Neural crest cell (in vitro differentiated cells): ENCODE measurements around the gene ZNF444. TPM values are rescaled to one million over a fixed set of nuclear protein-coding genes. Genes with fewer than 3 reads are reported as not detected.

Source experiments
- DNase-seq: peaks from one replicate; pipeline ENCODE4 v3.0.0; 2021; ENCODE audit warnings: low read depth, mixed read lengths, low spot score
- H3K27ac Mint-ChIP-seq: one replicate; pipeline ENCODE4 v1.8.0; 2021; ENCODE audit warnings: mild to moderate bottlenecking, mixed read lengths; ENCODE audit not compliant: unreplicated experiment
- H3K27me3 Mint-ChIP-seq: 2 replicates; pipeline ENCODE4 v1.8.0; 2021; ENCODE audit warnings: low read depth, mild to moderate bottlenecking, mixed read lengths
- H3K36me3 Mint-ChIP-seq: 2 replicates; pipeline ENCODE4 v1.8.0; 2021; ENCODE audit warnings: low read depth, mild to moderate bottlenecking, mixed read lengths
- H3K4me1 Mint-ChIP-seq: 2 replicates; pipeline ENCODE4 v1.8.0; 2021; ENCODE audit warnings: mixed read lengths
- H3K4me3 Mint-ChIP-seq: one replicate; pipeline ENCODE4 v1.8.0; 2021; ENCODE audit warnings: mild to moderate bottlenecking, mixed read lengths
- H3K9me3 Mint-ChIP-seq: 2 replicates; pipeline ENCODE4 v1.8.0; 2021; ENCODE audit warnings: mixed read lengths
- total RNA-seq: library from RNA; stranded (reverse); gene quantifications from 2 replicates; pipeline ENCODE4 v1.2.1, GENCODE V29; 2021
- TF ChIP-seq, protein P1 (sequence below): fragments of 200-600 bp; sonication (generic); conservative IDR thresholded peaks from 2 replicates; pipeline ENCODE4 v1.5.0; 2021; ENCODE audit warnings: antibody characterized with exemption, mild to moderate bottlenecking

The ZNF444 gene
- total RNA-seq, 1 donor from 2014 or later: 51.5 TPM

DNA sequence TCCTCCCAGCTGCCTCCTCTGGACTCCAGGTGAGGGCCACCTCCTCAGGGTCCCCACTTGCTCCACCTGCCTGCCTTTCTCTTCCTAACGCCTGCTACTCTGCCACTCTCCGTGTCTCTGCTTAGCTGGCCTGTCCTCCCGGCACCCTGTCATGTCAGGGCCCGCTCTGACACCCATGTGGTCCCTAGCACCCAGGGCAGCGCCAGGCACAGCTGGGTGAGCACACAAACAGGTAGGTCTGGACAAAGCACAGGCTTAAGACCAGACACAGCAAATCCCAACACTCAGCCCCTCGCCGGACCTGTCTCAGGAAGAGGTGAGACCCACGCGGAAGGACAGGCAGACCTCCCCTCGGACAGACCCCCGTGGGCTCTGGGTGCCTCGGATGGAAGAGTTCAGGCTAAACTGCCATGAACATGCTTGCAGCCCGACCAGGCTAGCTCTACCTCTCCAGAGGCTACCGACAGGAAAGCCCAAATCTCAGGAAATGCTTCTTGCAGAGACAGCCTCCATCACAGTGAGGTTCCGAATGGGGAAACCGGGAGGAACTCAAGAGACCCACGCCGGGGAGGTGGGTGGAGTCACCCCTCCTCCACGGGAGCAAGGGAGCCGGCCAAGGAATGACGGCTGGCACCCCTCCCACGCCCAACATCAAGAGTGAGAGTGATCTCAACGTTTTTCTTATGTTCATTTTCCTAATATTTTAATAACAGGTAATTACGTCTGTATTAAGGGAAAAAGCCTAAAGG lies 32.5 kb upstream of the ZNF444 start:
- H3K9me3 Mint-ChIP-seq: no peaks in the 10 kb centered on the region
- DNase-seq: no peak
- peaks cover 35% of the 10 kb centered on the region for H3K4me1 Mint-ChIP-seq
- no peaks in the 10 kb centered on the region for H3K36me3 Mint-ChIP-seq
- TF ChIP-seq, protein P1, sequence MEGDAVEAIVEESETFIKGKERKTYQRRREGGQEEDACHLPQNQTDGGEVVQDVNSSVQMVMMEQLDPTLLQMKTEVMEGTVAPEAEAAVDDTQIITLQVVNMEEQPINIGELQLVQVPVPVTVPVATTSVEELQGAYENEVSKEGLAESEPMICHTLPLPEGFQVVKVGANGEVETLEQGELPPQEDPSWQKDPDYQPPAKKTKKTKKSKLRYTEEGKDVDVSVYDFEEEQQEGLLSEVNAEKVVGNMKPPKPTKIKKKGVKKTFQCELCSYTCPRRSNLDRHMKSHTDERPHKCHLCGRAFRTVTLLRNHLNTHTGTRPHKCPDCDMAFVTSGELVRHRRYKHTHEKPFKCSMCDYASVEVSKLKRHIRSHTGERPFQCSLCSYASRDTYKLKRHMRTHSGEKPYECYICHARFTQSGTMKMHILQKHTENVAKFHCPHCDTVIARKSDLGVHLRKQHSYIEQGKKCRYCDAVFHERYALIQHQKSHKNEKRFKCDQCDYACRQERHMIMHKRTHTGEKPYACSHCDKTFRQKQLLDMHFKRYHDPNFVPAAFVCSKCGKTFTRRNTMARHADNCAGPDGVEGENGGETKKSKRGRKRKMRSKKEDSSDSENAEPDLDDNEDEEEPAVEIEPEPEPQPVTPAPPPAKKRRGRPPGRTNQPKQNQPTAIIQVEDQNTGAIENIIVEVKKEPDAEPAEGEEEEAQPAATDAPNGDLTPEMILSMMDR: no peak
- no peaks in the 10 kb centered on the region for H3K27me3 Mint-ChIP-seq
- no peak overlapping the region for H3K4me3 Mint-ChIP-seq
- H3K27ac Mint-ChIP-seq: no peak overlapping the region

DNA sequence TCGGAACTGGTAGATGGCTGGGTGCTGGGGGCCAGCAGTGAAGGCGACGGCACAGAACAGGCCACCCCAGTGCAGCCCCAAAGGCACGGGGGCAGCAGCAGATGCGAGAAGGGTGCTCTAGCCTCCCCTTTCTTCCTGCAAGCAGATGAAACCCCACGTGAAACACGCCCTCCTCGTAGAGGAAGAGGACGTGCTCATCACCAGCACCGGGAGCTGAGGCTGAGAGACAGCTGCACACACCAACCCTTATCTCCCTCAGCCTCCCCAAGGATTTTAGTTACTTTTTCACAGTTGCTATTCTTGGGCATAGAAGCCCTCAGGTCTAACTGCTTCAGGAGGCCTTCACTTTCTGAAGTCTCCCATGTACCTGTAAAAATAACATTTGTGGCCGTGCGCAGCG lies 31.9 kb upstream of the ZNF444 start:
- TF ChIP-seq, protein P1: no peak
- Mint-ChIP-seq H3K27me3 (no peaks in the 10 kb centered on the region), H3K36me3 (no peaks in the 10 kb centered on the region), H3K4me1 (peaks cover 35% of the 10 kb centered on the region), H3K27ac (no peak overlapping the region), H3K9me3 (no peaks in the 10 kb centered on the region), H3K4me3 (no peak overlapping the region)
- DNase-seq: no peak

DNA sequence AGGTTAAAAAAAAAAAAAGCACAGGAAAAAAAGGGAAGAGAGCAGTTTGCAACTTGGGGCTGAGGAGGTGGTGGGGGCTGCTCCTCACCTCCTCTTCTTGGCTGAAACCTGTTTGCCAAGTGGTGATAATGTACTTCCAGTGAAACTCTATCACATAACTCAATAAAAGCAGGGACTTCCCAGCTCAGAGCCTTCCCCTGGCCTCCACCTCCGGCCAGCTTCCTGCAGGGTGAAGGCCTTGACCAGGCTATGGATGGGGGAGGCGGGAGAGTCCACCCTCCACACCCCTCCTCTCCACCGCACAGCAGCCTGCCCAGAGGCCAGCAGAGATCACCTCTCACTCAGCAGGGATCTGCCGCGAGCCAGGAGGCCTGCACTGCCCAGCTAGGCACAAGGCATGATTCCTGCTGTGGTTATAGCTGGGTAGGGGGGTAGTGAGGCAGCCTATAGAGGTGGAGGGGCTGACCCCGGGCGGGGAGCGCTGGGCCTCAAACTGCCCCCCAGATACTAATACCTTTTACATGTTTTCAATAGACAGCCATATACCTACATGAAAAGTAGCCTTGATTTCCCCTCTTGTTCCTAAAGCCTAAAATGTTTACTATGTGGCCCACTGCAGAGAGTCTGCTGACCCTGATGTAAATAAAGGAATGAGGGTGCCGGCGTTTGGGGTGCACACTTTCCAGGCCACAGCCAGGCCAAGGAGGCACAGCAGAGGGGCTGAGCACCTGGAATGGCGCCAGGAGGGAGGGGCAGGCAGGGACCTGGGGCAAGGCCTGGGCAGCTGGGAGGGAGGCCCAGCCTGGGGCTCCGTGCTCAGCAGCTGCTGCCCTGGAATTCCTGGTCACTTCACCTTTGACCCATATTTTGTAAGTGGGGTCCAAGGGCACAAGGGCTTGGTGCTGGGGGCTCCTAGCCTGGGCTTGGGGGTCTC lies 30.3 kb upstream of the ZNF444 start:
- Mint-ChIP-seq H3K9me3 (no peaks in the 10 kb centered on the region), H3K36me3 (no peaks in the 10 kb centered on the region), H3K4me1 (peaks cover 39% of the 10 kb centered on the region), H3K4me3 (peak overlapping the region; percentile 54), H3K27me3 (no peaks in the 10 kb centered on the region), H3K27ac (peak overlapping the region; percentile 75)
- no peak for DNase-seq
- TF ChIP-seq, protein P1: no peak

DNA sequence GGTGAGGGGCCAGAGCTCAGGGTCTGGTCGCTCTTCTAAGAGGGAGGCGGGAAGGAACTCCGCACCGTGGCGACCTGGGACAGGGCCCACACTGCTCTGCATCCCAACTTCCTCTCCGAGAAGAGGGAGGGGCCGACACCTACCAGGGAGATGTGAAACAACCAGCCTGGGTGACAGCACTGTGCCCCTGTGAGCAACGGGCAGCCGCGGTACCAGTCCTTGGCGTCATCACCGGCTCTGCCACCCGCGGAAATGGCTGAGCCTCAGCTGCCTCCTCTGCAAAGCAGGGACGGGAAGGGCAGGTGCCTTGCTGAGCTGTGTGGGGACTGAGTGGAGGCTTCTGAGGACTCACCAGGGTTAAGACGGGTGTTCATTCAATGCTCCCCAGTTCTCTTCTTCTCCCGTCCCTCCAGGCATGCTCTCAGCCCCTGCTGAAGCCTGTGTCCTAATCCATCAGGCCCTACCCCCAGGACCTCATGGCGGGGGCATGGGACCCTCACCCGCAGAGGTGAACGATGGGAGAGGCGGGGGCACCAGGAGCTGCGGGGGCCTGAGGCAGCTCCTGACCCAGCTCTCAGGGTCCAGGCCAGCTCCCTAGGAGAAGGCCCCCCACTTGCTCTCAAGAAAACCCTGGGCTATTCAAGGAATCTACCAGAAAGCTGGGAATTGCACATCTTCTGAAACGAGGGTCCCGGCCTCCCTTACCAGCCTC lies 29.3 kb upstream of the ZNF444 start:
- Mint-ChIP-seq H3K4me3 (peak overlapping the region; percentile 6), H3K4me1 (peaks cover 42% of the 10 kb centered on the region), H3K27me3 (no peaks in the 10 kb centered on the region), H3K27ac (no peak overlapping the region), H3K9me3 (no peaks in the 10 kb centered on the region), H3K36me3 (no peaks in the 10 kb centered on the region)
- DNase-seq: no peak
- TF ChIP-seq, protein P1: no peak

DNA sequence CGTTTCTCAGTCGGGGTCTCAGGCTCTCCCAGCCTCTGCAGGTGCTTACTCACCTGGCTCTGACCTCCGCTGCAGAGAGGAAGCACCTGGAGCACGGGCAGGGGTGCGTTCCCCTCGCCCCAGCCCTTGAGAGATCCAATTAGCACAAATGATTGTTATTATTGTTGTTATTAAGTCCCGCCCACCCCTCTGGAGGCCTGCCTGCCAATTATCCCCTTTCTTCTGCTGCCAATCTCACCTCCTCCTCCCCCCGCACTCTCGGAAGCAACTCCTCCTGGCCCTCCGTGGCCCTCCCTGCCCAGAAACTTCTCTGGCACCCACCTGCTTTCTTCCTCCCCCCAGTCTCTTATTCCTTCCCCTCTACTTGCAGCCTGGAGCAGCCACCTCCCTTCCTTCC lies 28.8 kb upstream of the ZNF444 start:
- peak overlapping the region; percentile 44 for H3K4me3 Mint-ChIP-seq
- no peaks in the 10 kb centered on the region for H3K27me3 Mint-ChIP-seq
- H3K36me3 Mint-ChIP-seq: no peaks in the 10 kb centered on the region
- peak overlapping the region; percentile 62 for H3K27ac Mint-ChIP-seq
- TF ChIP-seq, protein P1: no peak
- H3K9me3 Mint-ChIP-seq: no peaks in the 10 kb centered on the region
- DNase-seq: no peak
- H3K4me1 Mint-ChIP-seq: peaks cover 45% of the 10 kb centered on the region
